Large intestine (tissue), 3 donors: ENCODE results near the gene DACT3. TPM values are rescaled to one million over a fixed set of nuclear protein-coding genes. Genes with fewer than 3 reads are reported as not detected.
"Not testable (repeated sequence)": the region's sequence is repeated elsewhere in the genome, so short reads cannot be mapped to it uniquely, and the experiment has no call there.

Source experiments
- DNase-seq, 2 donors: peaks; one replicate each; pipeline versions ENCODE4 v3.0.0 to v3.0.0-alpha.2; 2013
- H3K27ac ChIP-seq: one replicate; pipeline ENCODE4 v1.5.1; 2013; ENCODE audit warnings: low read length
- H3K27me3 ChIP-seq: 2 replicates; pipeline ENCODE4 v1.6.1; 2013; ENCODE audit warnings: low read length; ENCODE audit not compliant: control insufficient read depth, insufficient read depth
- H3K36me3 ChIP-seq: 2 replicates; pipeline ENCODE4 v1.6.1; 2013; ENCODE audit warnings: low read length; ENCODE audit not compliant: control insufficient read depth, insufficient read depth
- H3K4me1 ChIP-seq: one replicate; pipeline ENCODE4 v1.6.1; 2013; ENCODE audit warnings: low read length; ENCODE audit not compliant: control insufficient read depth, insufficient read depth
- H3K4me3 ChIP-seq: one replicate; pipeline ENCODE4 v1.5.1; 2013; ENCODE audit warnings: low read length
- H3K9me3 ChIP-seq: one replicate; pipeline ENCODE4 v1.6.1; 2013; ENCODE audit warnings: mild to moderate bottlenecking, low read depth, low read length, moderate library complexity; ENCODE audit not compliant: control insufficient read depth
- WGBS: methylation state at CpG from one replicate; pipeline ENCODE4 v1.1.5; 2013; ENCODE audit warnings: low lambda C conversion rate; ENCODE audit not compliant: insufficient coverage; 5-methylcytosine and 5-hydroxymethylcytosine counted together
- polyA plus RNA-seq: library from polyadenylated mRNA; unstranded; fragments of 120-200 nt; gene quantifications from one replicate; pipeline ENCODE4 v1.2.1, GENCODE V29; 2013

DACT3 gene
- polyA plus RNA-seq, 1 donor, result 13.7 TPM

GRCh38 chr19:46634045-46634655 is 26.8 kb downstream of the DACT3 start:
- H3K36me3 ChIP-seq, result no peaks in the 10 kb centered on the region
- peaks cover 7% of the 10 kb centered on the region for H3K9me3 ChIP-seq
- H3K4me3 ChIP-seq, result peak overlapping the region; percentile 30
- H3K27me3 ChIP-seq, result peaks cover 65% of the 10 kb centered on the region
- no CpG with 5 or more reads among the region's 38 CpGs for WGBS
- peak; percentile 87 to 92 for DNase-seq
- no peak overlapping the region for H3K27ac ChIP-seq
- peaks cover 25% of the 10 kb centered on the region for H3K4me1 ChIP-seq

GRCh38 chr19:46633130-46633529 is 27.9 kb downstream of the DACT3 start:
- DNase-seq, result no peak
- Histone ChIP-seq H3K9me3 (peaks cover 7% of the 10 kb centered on the region), H3K27ac (no peak overlapping the region), H3K27me3 (peaks cover 58% of the 10 kb centered on the region), H3K4me1 (peaks cover 17% of the 10 kb centered on the region), H3K4me3 (no peak overlapping the region), H3K36me3 (no peaks in the 10 kb centered on the region)
- WGBS, result no CpG with 5 or more reads among the region's 3 CpGs

GRCh38 chr19:46631481-46631880 is 29.5 kb downstream of the DACT3 start:
- DNase-seq, result no peak
- no CpG with 5 or more reads among the region's 6 CpGs for WGBS
- Histone ChIP-seq H3K4me1 (peaks cover 18% of the 10 kb centered on the region), H3K27ac (no peak overlapping the region), H3K27me3 (peaks cover 45% of the 10 kb centered on the region), H3K36me3 (no peaks in the 10 kb centered on the region), H3K4me3 (no peak overlapping the region), H3K9me3 (peaks cover 7% of the 10 kb centered on the region)

- DNase-seq, result no peak
- H3K4me1 ChIP-seq, result peaks cover 22% of the 10 kb centered on the region
- H3K4me3 ChIP-seq, result no peak overlapping the region
- H3K27ac ChIP-seq, result no peak overlapping the region
- WGBS, result 83% methylated on average over 1 of the region's 14 CpGs
- peaks cover 7% of the 10 kb centered on the region for H3K9me3 ChIP-seq
- H3K27me3 ChIP-seq, result peaks cover 38% of the 10 kb centered on the region
- H3K36me3 ChIP-seq, result no peaks in the 10 kb centered on the region
Observed at GRCh38 chr19:46630586-46631205, 30.3 kb downstream of the DACT3 start.

GRCh38 chr19:46629546-46630025 is 31.4 kb downstream of the DACT3 start:
- DNase-seq, result no peak
- no peak overlapping the region for H3K27ac ChIP-seq
- H3K36me3 ChIP-seq, result no peaks in the 10 kb centered on the region
- H3K27me3 ChIP-seq, result peaks cover 30% of the 10 kb centered on the region
- H3K4me3 ChIP-seq, result no peak overlapping the region
- peaks cover 30% of the 10 kb centered on the region for H3K4me1 ChIP-seq
- WGBS, result no CpG with 5 or more reads among the region's 15 CpGs
- peaks cover 3% of the 10 kb centered on the region for H3K9me3 ChIP-seq

- DNase-seq, H3K36me3 ChIP-seq, H3K27ac ChIP-seq, H3K4me3 ChIP-seq, H3K9me3 ChIP-seq: not testable (repeated sequence)
- Histone ChIP-seq H3K4me1 (peaks cover 27% of the 10 kb centered on the region), H3K27me3 (peaks cover 27% of the 10 kb centered on the region)
- no CpG with 5 or more reads among the region's 7 CpGs for WGBS
Observed at GRCh38 chr19:46628970-46629369, 32.0 kb downstream of the DACT3 start.

GRCh38 chr19:46626446-46626845 is 34.5 kb downstream of the DACT3 start:
- Histone ChIP-seq H3K36me3 (no peaks in the 10 kb centered on the region), H3K27me3 (peaks cover 15% of the 10 kb centered on the region), H3K27ac (no peak overlapping the region), H3K4me3 (no peak overlapping the region), H3K4me1 (peaks cover 18% of the 10 kb centered on the region), H3K9me3 (no peaks in the 10 kb centered on the region)
- no CpG with 5 or more reads among the region's 14 CpGs for WGBS
- DNase-seq, result no peak

- no peaks in the 10 kb centered on the region for H3K36me3 ChIP-seq
- WGBS, result no CpG with 5 or more reads among the region's 12 CpGs
- H3K27me3 ChIP-seq, result peaks cover 18% of the 10 kb centered on the region
- H3K9me3 ChIP-seq, result no peaks in the 10 kb centered on the region
- H3K27ac ChIP-seq, result peak overlapping the region; percentile 68
- no peak for DNase-seq
- H3K4me1 ChIP-seq, result peaks cover 18% of the 10 kb centered on the region
- H3K4me3 ChIP-seq, result no peak overlapping the region
Observed at GRCh38 chr19:46625731-46626130, 35.3 kb downstream of the DACT3 start.

- 80% methylated on average over 1 of the region's 13 CpGs for WGBS
- Histone ChIP-seq H3K4me3 (no peak within 1 kb of the TSS), H3K27me3 (peaks cover 20% of the 10 kb centered on the region), H3K27ac (peak within 1 kb of the TSS; percentile 68), H3K36me3 (no peaks in the 10 kb centered on the region), H3K9me3 (no peaks in the 10 kb centered on the region), H3K4me1 (peaks cover 18% of the 10 kb centered on the region)
- DNase-seq, result peak in 1 of 2 donors; percentile 45
Observed at GRCh38 chr19:46624958-46625661, 35.9 kb downstream of the DACT3 start, which contains the start of gene PTGIR. TSS of gene PTGIR (minus strand) at chr19:46625089. CDS start at chr19:46624225, 864 bp downstream.

- H3K36me3 ChIP-seq, result no peaks in the 10 kb centered on the region
- no peak overlapping the region for H3K27ac ChIP-seq
- H3K9me3 ChIP-seq, result no peaks in the 10 kb centered on the region
- DNase-seq, result no peak
- H3K4me1 ChIP-seq, result peaks cover 22% of the 10 kb centered on the region
- 80% methylated on average over 1 of the region's 35 CpGs for WGBS
- H3K27me3 ChIP-seq, result peaks cover 20% of the 10 kb centered on the region
- H3K4me3 ChIP-seq, result no peak overlapping the region
Observed at GRCh38 chr19:46623915-46624502, 37.0 kb downstream of the DACT3 start.
